CD4-positive, alpha-beta T cell treated with Interferon alpha-2 for 1 hour (primary cell): ENCODE measurements around the gene DLG5.

Source experiments
- DNase-seq, 2 donors: peaks; one replicate each; pipeline ENCODE4 v3.0.0-alpha.2; 2020 to 2022

Gene DLG5

GRCh38 chr10:77811831-77812430 is 114.6 kb downstream of the DLG5 start:
- no peak for DNase-seq

GRCh38 chr10:77810446-77811335 is 115.9 kb downstream of the DLG5 start:
- no peak for DNase-seq

- no peak for DNase-seq
Observed at GRCh38 chr10:77809336-77809735, 117.2 kb downstream of the DLG5 start.

GRCh38 chr10:77807706-77808105 is 118.8 kb downstream of the DLG5 start:
- DNase-seq: no peak

- no peak for DNase-seq
Observed at GRCh38 chr10:77806511-77807157, 119.9 kb downstream of the DLG5 start.

GRCh38 chr10:77805676-77806075 is 120.9 kb downstream of the DLG5 start:
- DNase-seq: no peak

GRCh38 chr10:77804371-77804770 is 122.2 kb downstream of the DLG5 start:
- DNase-seq: no peak

- peak; percentile 9 to 48 for DNase-seq
Observed at GRCh38 chr10:77801474-77802161, 124.9 kb downstream of the DLG5 start.

GRCh38 chr10:77800738-77801266 is 125.8 kb downstream of the DLG5 start:
- DNase-seq: no peak

GRCh38 chr10:77800320-77800719 is 126.2 kb downstream of the DLG5 start:
- no peak for DNase-seq

GRCh38 chr10:77799352-77799751 is 127.2 kb downstream of the DLG5 start:
- peak in 1 of 2 donors; percentile 36 for DNase-seq

- no peak for DNase-seq
Observed at GRCh38 chr10:77798940-77799339, 127.6 kb downstream of the DLG5 start.

- DNase-seq: no peak
Observed at GRCh38 chr10:77796311-77796915, 130.1 kb downstream of the DLG5 start.

- DNase-seq: no peak
Observed at GRCh38 chr10:77795426-77796055, 131.0 kb downstream of the DLG5 start.

- DNase-seq: no peak
Observed at GRCh38 chr10:77794256-77795142, 132.1 kb downstream of the DLG5 start.

- DNase-seq: no peak
Observed at GRCh38 chr10:77793831-77794230, 132.7 kb downstream of the DLG5 start.

GRCh38 chr10:77792155-77792554 is 134.4 kb downstream of the DLG5 start:
- DNase-seq: no peak

- no peak for DNase-seq
Observed at GRCh38 chr10:77791506-77791905, 135.0 kb downstream of the DLG5 start.

- no peak for DNase-seq
Observed at GRCh38 chr10:77789861-77790260, 136.7 kb downstream of the DLG5 start.

- DNase-seq: no peak
Observed at GRCh38 chr10:77789016-77789415, 137.5 kb downstream of the DLG5 start.

- DNase-seq: no peak
Observed at GRCh38 chr10:77788496-77789010, 138.0 kb downstream of the DLG5 start.
